ENCODE results near the gene TMEM38A.
"Not testable (repeated sequence)": the region's sequence is repeated elsewhere in the genome, so short reads cannot be mapped to it uniquely, and the experiment has no call there.

TMEM38A gene

GRCh38 chr19:16638666-16639065 lies 22.3 kb upstream of the TMEM38A start:
- no peak for DNase-seq (ENCODE audit: low read depth)

- no peak for DNase-seq (ENCODE audit: low read depth)
Measured at GRCh38 chr19:16640951-16641350, 20.0 kb upstream of the TMEM38A start.

- no peak for DNase-seq (ENCODE audit: low read depth)
Measured at GRCh38 chr19:16641695-16642094, 19.2 kb upstream of the TMEM38A start.

- no peak for DNase-seq (ENCODE audit: low read depth)
Measured at GRCh38 chr19:16645140-16645539, 15.8 kb upstream of the TMEM38A start.

GRCh38 chr19:16649734-16650133 lies 11.2 kb upstream of the TMEM38A start:
- no peak for DNase-seq (ENCODE audit: low read depth)

DNA sequence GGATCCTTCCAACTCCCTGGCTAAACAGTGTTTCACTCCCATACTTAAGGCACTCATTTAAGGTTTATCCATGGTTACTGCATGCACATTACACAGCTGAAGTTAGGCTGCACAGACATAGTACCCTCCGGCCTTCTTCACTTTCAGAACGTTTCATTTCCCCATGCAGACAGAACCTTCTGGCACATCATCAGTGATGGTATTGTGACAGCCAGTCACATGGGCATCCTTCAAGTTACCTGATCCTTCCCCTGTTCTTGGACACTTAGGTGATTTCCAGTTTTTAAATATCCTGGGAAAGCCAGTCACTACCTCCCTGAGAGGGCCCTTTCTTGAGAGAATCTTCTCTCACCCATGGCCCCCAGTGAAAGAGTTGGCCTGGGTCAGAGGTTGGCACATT lies 10.1 kb upstream of the TMEM38A start:
- DNase-seq (ENCODE audit: low read depth) = no peak

DNA sequence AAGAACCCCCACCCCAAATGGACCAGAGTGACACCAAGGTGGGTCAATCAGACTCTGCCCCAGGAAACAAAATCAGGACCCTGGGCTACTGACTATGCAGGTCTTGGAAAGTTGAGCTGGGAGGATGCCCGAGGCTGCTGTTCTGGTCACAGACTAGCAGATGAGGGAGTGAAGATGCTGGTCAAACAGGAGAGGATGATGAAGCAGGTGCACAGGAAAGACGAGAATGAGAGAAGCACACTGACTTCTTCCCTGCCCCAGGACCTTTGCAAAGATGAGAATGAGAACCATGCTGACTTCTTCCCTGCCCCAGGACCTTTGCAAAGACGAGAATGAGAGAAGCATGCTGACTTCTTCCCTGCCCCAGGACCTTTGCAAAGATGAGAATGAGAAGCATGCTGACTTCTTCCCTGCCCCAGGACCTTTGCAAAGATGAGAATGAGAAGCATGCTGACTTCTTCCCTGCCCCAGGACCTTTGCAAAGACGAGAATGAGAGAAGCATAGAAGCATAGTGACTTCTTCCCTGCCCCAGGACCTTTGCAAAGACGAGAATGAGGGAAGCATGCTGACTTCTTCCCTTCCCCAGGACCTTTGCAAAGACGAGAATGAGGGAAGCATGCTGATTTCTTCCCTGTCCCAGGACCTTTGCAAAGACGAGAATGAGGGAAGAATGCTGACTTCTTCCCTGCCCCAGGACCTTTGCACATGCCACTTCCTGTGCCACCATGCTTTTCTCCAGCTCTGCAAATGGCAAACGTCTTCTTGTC lies 9.3 kb upstream of the TMEM38A start:
- DNase-seq (ENCODE audit: low read depth) = not testable (repeated sequence)

DNA sequence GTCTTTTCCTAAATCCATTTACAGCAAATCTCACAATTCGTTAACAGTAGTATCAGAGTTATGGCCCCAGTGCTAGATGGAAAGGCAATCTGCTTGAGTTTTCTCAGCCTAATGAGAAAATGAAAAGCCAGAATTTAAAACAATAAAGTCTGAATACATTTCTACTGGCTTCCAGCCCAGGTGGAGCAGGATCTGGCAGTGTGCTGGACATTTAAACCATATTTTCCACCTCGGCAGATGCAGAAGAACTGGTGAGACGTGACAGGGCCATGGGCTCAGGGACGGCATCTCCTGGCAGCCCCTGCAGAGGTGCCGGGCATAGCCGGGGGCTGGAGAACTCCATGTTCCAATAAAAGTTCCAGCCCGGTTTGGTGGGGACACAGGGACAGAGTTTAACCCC lies 8.1 kb upstream of the TMEM38A start:
- no peak for DNase-seq (ENCODE audit: low read depth)

- DNase-seq (ENCODE audit: low read depth) = no peak
Measured at GRCh38 chr19:16654140-16654539, 6.8 kb upstream of the TMEM38A start.

DNA sequence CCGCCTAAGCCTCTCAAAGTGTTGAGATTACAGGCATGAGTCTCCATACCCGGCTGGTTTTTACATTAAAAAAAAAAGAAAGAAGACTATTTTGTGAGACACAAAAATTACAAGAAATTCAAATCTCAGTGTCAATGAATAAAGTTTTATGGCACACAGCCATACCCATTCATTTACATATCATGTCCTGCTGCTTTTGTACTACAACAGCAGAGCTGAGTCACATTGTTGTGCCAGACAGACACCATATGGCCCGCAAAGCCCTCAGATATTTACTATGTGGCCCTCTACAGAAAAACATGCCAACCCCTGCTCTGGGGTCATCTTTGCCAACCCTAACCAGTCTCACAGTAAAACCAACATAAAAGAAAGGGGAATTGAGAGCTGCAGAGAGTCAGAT lies 6.3 kb upstream of the TMEM38A start:
- no peak for DNase-seq (ENCODE audit: low read depth)

GRCh38 chr19:16655727-16656126 lies 5.2 kb upstream of the TMEM38A start:
- DNase-seq (ENCODE audit: low read depth) = no peak

DNA sequence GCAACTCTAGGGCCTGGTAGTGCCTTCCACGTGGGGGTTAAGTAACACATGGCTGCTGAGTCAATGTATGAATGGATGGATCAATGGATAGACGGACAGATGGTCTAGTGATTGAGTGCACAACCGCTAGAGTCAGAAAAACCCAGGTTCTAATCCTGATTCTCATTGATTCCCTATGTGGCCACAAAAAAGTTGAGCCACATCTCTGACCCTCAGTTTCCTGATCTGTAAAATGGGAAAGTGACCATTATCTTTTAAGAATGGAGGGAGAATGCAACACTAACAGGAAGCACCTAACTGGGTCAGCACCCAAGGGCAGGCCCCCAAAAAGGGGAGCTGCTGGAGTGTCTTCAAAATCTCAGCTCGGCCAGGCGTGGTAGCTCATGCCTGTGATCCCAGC lies 3.6 kb upstream of the TMEM38A start:
- no peak for DNase-seq (ENCODE audit: low read depth)

DNA sequence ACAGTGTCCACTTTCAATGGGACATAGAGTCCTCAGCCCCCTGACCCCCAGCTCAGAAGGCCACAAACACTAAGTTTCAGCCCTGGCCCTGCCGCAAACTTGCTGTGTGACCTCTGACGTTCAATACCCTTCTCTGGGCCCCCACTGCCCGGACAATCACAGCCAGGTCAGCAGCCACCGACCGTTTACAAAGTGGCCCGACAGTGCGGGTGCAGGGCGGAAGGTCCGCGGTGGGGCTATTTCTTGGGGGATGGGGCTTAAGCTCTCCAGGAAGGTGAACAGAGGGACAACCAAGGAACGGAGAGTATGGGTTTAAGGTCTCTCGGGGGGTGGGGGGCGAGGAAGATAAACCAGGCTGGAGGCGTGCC lies 1.5 kb upstream of the TMEM38A start:
- DNase-seq (ENCODE audit: low read depth) = no peak

GRCh38 chr19:16659832-16660708 lies 869 bp upstream of the TMEM38A start, which contains the start of gene SMIM7:
SMIM7 (minus strand) TSS chr19:16660144; CDS start chr19:16660110, 34 bp downstream.
- peak; percentile 98 for DNase-seq (ENCODE audit: low read depth)

- no peak for DNase-seq (ENCODE audit: low read depth)
Measured at GRCh38 chr19:16661480-16662034, 618 bp downstream of the TMEM38A start.

DNA sequence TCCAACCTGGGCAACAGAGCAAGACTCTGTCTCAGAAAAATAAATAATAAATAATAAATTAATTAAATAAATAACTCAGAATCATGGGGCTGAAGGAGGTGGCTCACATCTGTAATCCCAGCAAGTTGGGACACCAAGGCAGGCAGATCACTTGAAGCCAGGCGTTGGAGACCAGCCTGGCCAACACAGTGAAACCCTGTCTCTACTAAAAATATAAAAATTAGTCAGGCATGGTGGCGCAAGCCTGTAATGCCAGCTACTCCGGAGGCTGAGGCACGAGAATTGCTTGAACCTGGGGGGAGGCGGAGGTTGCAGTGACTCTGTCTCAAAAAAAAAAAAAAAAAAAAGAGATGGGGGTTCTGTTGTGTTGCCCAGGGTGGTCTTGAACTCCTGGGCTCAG lies 7.2 kb downstream of the TMEM38A start:
- DNase-seq (ENCODE audit: low read depth) = no peak

DNA sequence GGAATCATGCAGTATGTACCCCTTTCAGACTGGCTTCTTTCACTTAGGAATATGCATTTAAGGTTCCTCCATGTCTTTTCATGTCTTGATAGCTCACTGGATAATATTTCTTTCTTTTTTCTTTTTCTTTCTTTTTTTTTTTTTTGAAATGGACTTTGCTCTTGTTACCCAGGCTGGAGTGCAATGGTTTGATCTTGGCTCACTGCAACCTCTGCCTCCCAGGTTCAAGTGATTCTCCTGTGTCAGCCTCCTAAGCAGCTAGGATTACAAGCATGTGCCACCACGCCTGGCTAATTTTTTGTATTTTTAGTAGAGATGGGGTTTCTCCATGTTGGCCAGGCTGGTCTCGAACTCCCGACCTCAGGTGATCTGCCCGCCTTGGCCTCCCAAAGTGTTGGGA lies 7.8 kb downstream of the TMEM38A start:
- not testable (repeated sequence) for DNase-seq (ENCODE audit: low read depth)

DNA sequence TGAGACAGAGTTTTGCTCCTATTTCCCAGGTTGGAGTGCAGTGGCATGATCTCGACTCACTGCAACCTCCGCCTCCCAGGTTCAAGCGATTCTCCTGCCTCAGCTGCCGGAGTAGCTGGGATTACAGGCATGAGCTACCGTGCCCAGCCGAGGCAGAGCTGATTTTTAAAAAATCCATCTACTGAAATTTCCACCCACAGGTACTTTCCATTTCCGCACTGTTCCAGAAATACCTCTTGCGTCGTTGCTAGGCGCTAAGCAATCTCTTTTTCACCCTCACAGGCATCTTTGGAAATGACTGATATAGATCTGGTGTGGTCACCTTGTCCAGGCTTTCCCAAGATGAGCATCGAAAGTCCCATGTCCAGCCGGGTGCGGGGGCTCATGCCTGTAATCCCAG lies 9.4 kb downstream of the TMEM38A start:
- no peak for DNase-seq (ENCODE audit: low read depth)

DNA sequence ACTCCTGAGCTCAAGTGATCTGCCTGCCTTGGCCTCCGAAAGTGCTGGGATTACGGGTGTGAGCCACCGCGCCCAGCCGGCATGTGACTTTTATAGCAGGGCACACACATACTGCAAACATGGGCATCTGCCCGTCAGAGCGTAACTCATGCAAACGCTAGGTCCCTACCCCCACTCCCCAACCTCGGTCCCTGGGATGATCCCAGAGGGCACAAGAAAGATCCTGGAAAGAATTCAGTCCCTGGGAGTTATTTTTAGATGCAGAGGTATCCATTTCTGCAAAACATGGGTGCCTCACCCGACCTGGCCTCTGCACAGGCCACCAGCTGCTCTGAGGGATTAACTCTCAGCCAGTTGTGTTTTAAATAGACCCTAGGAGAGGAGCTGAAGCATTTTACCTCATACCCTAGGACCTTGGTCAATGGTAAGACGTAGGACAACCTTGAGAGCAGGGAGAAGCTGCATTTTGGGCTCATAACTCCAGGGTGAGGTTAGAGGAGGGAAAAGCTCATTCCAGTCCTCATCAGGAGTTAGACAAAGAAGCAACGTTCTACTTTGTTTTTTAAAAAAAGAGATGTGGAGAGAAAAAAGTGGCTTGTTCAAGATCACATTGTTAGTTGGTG lies 10.8 kb downstream of the TMEM38A start:
- DNase-seq (ENCODE audit: low read depth) = no peak

DNA sequence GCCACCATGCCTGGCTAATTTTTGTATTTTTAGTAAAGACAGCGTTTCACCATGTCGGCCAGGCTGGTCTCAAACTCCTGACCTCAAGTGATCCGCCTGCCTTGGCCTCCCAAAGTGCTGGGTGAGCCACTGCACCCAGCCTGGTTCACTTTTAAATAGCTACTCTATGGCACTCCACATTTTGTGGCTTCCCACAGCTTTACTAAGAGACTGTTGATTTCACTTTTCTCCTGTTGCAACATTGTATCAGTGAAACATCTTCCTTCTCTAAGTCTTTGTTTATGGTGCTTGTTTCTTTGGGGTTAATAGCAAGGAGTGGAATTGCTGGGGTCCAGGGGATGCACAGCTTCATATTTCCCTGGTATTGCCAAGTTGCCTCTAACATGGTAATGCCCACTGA lies 12.3 kb downstream of the TMEM38A start:
- no peak for DNase-seq (ENCODE audit: low read depth)

DNA sequence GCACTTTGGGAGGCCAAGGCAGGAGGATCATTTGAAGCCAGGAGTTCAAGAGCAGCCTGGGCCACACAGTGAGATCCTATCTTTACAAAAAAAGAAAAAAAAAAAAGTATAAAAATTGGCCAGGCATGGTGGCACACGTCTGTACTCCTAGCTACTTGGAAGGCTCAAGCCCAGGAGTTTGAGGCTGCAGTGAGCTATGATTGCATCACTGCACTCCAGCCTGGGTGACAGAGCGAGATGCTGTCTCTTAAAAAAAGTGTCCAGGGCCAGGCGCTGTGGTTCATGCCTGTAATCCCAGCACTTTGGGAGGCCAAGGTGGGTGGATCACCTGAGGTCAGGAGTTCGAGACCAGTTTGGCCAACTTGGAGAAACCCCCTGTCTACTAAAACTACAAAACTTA lies 12.9 kb downstream of the TMEM38A start:
- DNase-seq (ENCODE audit: low read depth) = not testable (repeated sequence)

- no peak for DNase-seq (ENCODE audit: low read depth)
Measured at GRCh38 chr19:16676101-16676798, 15.3 kb downstream of the TMEM38A start.
